ENCODE results near the gene TBC1D17. TPM values are rescaled to one million over a fixed set of nuclear protein-coding genes. Genes with fewer than 3 reads are reported as not detected.

Gene TBC1D17
- total RNA-seq, 1 donor, result 21.4 TPM

DNA sequence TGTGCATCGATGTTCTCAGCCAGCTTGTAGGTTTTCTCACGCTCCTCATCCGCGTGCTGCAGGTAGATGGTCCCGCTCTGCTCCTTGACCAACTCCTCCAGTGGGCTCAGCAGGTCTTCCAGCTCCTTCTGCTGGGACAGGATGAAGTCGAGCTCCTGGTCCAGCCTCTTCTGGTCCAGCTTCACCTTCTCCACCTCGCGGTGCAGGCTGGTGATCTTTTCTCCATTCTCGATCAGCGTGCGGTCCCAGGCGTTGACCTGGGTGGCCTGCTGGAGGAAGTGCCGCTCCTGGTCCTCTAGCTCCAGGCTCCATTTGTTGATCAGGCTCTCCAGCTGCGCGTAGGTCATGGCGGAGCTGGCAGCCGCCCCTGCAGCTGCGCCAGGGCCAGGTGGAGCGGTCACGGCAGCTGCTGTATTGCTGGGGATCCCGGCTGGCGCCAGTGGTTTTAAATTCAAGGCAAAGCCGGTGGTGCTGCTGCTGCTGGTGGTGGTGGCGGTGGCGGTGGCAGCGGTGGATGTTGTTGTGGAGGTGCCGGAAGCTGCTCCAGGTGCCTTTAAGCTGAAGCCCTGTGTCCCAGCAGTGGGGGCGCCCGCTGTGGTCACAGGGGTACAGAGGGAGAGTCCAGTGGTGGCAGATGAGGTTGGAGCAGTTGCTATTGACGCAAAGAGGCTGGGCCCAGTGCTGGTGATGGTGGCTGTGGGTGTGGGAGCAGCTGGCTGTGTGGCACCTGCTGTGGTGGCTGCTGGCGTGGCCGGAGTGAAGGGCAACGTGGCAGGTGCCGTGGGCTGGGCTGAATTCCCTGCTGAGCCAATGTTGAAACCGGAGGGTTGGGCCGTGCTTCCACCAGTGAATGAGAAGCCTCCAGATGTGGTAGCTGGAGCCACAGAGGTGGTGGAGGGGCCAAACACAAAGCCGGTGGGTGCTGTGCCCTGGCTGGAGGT, 31.2 kb downstream of the TBC1D17 start:
- Histone ChIP-seq H3K9me3 (ENCODE audit: low read depth, low read length) (no peaks in the 10 kb centered on the region), H3K4me3 (ENCODE audit: insufficient read depth, low read length) (no peak overlapping the region), H3K27me3 (ENCODE audit: insufficient read depth, low read length) (no peaks in the 10 kb centered on the region), H3K4me1 (ENCODE audit: insufficient read depth, low read length) (peaks cover 3% of the 10 kb centered on the region), H3K27ac (ENCODE audit: low read depth, low read length) (no peak overlapping the region), H3K79me2 (ENCODE audit: insufficient read depth, low read length) (peaks cover 18% of the 10 kb centered on the region), H2AFZ (ENCODE audit: low read length) (no peak overlapping the region), H3K4me2 (ENCODE audit: insufficient read depth, low read length) (no peak overlapping the region), H3K36me3 (ENCODE audit: insufficient read depth, low read length) (peaks cover 38% of the 10 kb centered on the region), H4K20me1 (ENCODE audit: insufficient read depth, low read length) (peaks cover 29% of the 10 kb centered on the region)
- TF ChIP-seq, protein P1, sequence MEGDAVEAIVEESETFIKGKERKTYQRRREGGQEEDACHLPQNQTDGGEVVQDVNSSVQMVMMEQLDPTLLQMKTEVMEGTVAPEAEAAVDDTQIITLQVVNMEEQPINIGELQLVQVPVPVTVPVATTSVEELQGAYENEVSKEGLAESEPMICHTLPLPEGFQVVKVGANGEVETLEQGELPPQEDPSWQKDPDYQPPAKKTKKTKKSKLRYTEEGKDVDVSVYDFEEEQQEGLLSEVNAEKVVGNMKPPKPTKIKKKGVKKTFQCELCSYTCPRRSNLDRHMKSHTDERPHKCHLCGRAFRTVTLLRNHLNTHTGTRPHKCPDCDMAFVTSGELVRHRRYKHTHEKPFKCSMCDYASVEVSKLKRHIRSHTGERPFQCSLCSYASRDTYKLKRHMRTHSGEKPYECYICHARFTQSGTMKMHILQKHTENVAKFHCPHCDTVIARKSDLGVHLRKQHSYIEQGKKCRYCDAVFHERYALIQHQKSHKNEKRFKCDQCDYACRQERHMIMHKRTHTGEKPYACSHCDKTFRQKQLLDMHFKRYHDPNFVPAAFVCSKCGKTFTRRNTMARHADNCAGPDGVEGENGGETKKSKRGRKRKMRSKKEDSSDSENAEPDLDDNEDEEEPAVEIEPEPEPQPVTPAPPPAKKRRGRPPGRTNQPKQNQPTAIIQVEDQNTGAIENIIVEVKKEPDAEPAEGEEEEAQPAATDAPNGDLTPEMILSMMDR (IDR thresholded peaks at IDR 0.05; ENCODE audit: extremely low read depth, low read depth, low read length), result no peak
- DNase-seq (ENCODE audit: insufficient read length, low spot score, missing footprints), result peak; percentile 29

DNA sequence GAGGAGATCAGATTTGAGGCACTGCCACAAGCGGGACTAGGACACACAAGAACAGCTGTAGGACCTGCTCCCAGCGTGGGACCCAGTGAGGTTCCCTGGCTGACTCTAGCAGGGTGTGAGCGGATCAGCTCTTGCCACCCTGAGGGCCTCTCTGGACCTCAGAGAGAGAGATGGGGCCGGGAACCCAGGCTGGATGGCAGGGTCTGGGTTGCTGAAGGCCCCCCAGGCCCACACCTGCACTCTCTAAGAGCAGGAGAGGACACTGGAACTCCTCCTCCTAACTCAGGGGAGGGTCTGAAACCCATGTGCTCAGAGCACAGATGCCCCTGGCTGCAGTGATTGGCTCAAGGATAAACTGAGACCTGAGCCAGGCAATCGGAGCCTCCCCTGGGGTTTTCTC, 32.7 kb downstream of the TBC1D17 start:
- TF ChIP-seq, protein P1 (IDR thresholded peaks at IDR 0.05; ENCODE audit: extremely low read depth, low read depth, low read length), result no peak
- DNase-seq (ENCODE audit: insufficient read length, low spot score, missing footprints), result peak; percentile 66

DNA sequence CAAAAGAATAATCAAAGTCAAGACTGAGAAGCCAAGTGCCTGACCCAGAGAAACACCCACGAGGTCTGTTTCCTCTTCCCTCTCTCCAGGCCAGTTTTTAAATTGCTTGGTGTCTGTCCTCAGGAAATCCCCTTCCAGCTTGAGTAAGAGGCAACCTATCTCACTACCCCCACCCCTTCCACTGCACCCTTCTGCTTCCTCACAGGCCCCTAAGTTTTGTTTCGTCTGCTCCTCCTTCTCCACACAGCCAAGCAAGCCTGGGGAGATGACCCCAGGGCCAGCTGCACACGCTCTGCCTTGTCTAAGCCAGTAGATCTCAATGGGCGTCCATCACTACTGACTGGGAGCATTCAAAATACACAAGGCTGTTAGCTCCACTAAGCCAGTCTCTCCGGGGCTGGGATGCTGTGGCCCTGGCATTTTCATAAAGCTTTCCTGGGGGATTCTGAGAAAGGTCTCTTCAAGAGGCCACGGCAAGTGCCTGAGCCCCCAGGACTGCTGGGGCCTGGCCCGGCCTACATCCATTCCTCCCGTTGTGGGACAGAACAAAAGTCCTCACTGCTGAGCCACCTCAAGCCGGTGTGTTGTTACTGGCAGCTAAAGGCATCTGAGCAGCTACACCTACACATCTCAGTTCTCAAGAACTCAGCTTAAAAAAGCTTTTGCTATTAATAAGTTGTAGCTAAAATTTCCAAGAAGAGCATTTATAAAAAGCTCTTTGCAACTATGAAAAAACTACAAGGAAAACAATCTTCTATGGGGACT, 34.1 kb downstream of the TBC1D17 start:
- DNase-seq (ENCODE audit: insufficient read length, low spot score, missing footprints), result peak; percentile 76
- H3K27ac ChIP-seq (ENCODE audit: low read depth, low read length), result no peak overlapping the region
- TF ChIP-seq, protein P1 (IDR thresholded peaks at IDR 0.05; ENCODE audit: extremely low read depth, low read depth, low read length), result no peak
- no peaks in the 10 kb centered on the region for H3K27me3 ChIP-seq (ENCODE audit: insufficient read depth, low read length)
- H4K20me1 ChIP-seq (ENCODE audit: insufficient read depth, low read length), result peaks cover 36% of the 10 kb centered on the region
- peaks cover 37% of the 10 kb centered on the region for H3K79me2 ChIP-seq (ENCODE audit: insufficient read depth, low read length)
- H2AFZ ChIP-seq (ENCODE audit: low read length), result no peak overlapping the region
- no peaks in the 10 kb centered on the region for H3K9me3 ChIP-seq (ENCODE audit: low read depth, low read length)
- H3K4me1 ChIP-seq (ENCODE audit: insufficient read depth, low read length), result peaks cover 3% of the 10 kb centered on the region
- peaks cover 55% of the 10 kb centered on the region for H3K36me3 ChIP-seq (ENCODE audit: insufficient read depth, low read length)
- H3K4me2 ChIP-seq (ENCODE audit: insufficient read depth, low read length), result no peak overlapping the region
- no peak overlapping the region for H3K4me3 ChIP-seq (ENCODE audit: insufficient read depth, low read length)

More for the DNA sequence above, 32.7 kb downstream of the TBC1D17 start:
- no peak overlapping the region for H3K27ac ChIP-seq (ENCODE audit: low read depth, low read length)
- no peaks in the 10 kb centered on the region for H3K27me3 ChIP-seq (ENCODE audit: insufficient read depth, low read length)
- H3K36me3 ChIP-seq (ENCODE audit: insufficient read depth, low read length), result peaks cover 46% of the 10 kb centered on the region
- H3K9me3 ChIP-seq (ENCODE audit: low read depth, low read length), result no peaks in the 10 kb centered on the region
- H3K4me1 ChIP-seq (ENCODE audit: insufficient read depth, low read length), result peaks cover 3% of the 10 kb centered on the region
- H3K4me2 ChIP-seq (ENCODE audit: insufficient read depth, low read length), result no peak overlapping the region
- no peak overlapping the region for H2AFZ ChIP-seq (ENCODE audit: low read length)
- H3K79me2 ChIP-seq (ENCODE audit: insufficient read depth, low read length), result peaks cover 28% of the 10 kb centered on the region
- no peak overlapping the region for H3K4me3 ChIP-seq (ENCODE audit: insufficient read depth, low read length)
- peaks cover 32% of the 10 kb centered on the region for H4K20me1 ChIP-seq (ENCODE audit: insufficient read depth, low read length)

Data from osteoblast (primary cell).